Fibroblast of skin of right biceps (primary cell): ENCODE measurements around the gene FLT1.

Experiments used
- DNase-seq: peaks from one replicate; pipeline ENCODE4 v3.0.0-alpha.2; 2013

Gene FLT1

DNA sequence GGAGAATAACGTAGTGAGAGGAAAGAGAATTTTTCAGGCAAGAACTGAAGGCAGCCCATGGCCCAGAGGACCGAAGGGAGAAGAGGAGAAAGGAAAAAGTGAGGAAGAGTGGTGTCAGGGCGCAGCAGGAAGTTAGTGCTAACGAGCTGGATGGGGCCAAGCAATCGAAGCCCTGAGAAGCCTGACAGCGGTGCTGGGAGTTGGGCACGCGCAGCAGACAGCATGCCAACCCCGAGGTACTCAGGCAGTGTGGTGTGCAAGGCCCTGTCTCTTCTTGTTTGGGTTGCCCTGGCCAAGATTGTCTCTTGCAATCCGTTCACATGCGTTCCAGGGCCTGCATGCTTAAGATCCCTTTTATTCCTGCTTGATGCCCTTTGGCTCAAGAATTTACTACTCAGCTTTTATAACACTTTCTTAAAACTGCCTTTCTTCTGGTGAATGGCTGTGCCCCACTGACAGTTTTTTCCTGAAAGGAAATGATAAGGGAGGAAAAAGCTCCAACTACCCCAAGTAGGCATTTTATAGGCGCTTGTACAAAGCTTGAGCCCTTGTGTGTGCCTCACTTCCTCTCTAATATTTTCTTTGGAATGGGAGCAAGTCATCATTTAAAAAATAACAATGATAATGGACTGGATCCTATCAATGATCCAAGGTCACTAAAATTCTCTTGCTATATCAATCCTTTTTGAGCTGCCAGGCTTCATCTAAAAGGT, 115.4 kb downstream of the FLT1 start:
- DNase-seq, result no peak

DNA sequence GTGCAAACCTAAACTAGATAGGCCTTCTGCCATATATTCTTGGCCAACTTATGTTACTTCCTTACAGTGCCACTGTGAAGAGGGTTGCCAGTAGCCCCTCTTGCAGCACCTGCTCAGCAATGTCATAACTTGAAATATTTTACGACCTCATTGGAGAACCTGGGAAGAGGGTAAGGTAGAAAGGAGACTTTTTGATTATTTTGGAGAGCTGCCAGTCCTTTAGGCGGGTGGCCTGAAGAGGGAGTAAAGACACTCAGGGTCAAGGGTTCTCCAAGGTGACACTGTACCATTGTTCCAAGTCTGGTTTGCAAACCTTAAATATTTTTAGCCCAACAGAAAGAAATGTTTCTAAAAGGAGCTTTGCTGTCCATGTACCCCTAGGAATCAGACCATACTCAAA, 118.3 kb downstream of the FLT1 start:
- DNase-seq, result no peak

GRCh38 chr13:28375250-28375930, 119.5 kb downstream of the FLT1 start:
- DNase-seq, result no peak

- no peak for DNase-seq
Observed at GRCh38 chr13:28373810-28374209, 121.1 kb downstream of the FLT1 start.

DNA sequence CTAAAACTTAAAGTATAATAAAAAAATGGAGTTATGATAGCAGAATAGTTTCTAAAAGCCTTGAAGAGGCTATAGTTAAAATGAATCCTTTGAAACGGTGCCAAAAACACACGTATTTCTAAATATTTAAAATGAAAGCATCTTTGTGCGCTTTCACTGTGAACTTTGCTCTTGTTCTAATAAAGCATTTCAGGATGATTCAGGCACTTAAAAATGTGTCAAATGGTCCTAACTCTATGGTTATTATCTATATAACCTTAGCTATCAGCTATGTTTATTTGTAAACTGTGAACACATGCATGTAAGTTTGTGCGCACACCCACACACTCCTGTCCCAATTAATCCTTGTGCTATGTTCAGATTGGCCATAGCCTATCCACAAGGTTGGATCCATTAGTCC, 124.5 kb downstream of the FLT1 start:
- no peak for DNase-seq

- no peak for DNase-seq
Observed at GRCh38 chr13:28358708-28359107, 136.2 kb downstream of the FLT1 start.

DNA sequence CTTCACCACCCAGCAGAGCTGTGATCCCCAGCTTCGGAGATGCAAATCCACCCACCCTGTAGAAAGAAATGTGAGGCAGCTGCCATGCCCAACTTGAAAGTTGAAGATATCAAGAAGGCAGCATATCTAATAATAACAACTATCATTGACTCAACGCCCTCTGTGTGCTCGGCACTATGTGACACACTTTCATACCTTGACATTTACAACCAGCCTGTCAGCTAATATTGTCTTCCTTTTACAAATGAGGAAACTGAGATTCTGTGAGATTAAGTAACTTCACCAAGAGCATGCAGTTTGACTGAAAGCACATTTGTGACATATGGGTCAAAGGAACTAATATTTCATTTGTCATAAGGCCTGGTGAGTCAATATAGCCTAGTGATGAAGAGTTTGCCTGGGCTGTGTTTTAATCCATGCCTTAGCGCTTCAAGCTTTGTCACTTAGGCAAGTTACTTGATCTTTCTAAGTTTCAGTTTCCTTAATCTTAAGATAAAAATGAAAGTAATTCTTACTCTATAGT, 137.0 kb downstream of the FLT1 start:
- no peak for DNase-seq

- no peak for DNase-seq
Observed at GRCh38 chr13:28357247-28357825, 137.6 kb downstream of the FLT1 start.

- peak; percentile 69 for DNase-seq
Observed at GRCh38 chr13:28356561-28357021, 138.3 kb downstream of the FLT1 start.

- DNase-seq, result peak; percentile 95
Observed at GRCh38 chr13:28355822-28356371, 139.0 kb downstream of the FLT1 start.

GRCh38 chr13:28355046-28355821, 139.7 kb downstream of the FLT1 start:
- no peak for DNase-seq

- DNase-seq, result no peak
Observed at GRCh38 chr13:28353679-28354078, 141.2 kb downstream of the FLT1 start.

- no peak for DNase-seq
Observed at GRCh38 chr13:28349907-28350654, 144.8 kb downstream of the FLT1 start.

DNA sequence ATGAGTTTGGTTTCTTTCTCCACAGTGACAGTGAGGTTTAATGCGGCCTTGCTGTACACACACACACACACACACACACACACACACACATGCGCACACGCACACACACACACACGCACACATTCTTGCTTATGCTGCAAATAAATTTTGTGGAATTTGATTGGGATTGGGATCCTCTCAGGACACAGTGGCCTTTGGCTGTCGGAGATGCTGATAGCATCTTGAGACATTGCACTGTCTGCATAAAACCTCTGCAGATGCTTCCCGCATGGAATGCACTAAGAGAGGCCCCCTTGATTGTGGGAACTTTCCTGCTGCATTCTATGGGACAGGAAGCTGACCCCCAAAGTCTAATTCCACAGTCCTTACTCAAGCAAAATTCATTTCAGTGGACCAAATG, 145.6 kb downstream of the FLT1 start:
- DNase-seq, result peak; percentile 82

- peak; percentile 66 for DNase-seq
Observed at GRCh38 chr13:28347456-28348371, 147.2 kb downstream of the FLT1 start.

DNA sequence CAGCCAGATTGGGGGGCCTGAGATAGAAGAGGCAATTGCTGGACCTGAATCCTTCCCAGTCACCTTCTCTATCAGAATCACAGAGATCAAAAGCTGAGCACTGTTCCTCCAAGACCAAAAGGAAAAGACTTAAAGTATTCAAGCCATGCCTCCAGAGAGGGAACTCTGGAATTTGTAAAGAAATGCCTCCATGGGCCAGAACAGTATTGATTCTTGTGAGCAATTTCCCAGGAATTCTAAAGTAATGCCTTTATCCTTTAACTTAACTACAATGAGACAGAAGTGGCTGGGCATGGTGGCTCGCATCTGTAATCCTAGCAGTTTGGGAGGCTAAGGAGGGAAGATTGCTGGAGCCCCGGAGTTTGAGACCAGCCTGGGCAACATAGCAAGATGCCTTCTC, 148.8 kb downstream of the FLT1 start:
- DNase-seq, result peak; percentile 75

- no peak for DNase-seq
Observed at GRCh38 chr13:28344163-28344562, 150.8 kb downstream of the FLT1 start.

DNA sequence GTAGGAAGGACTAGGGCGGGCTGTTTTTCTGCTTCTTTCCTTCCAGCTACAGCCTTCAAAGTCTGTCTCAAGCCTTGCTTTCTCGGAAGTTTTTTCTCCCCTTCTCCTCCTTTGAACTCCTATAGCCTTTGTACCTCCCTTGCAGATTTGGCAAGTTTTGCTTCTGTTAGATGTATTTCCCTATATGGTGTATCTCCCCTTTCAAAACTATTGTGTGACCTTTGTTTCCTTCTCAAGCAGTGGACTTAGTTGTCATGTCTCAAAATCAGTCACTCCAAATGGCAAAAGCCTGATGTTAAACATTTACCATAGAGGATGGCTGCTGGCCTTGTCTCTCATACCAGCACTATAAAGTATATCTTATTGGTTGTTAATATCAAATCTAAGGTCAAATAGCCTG, 152.7 kb downstream of the FLT1 start:
- DNase-seq, result no peak

GRCh38 chr13:28340272-28340793, 154.6 kb downstream of the FLT1 start:
- peak; percentile 94 for DNase-seq

DNA sequence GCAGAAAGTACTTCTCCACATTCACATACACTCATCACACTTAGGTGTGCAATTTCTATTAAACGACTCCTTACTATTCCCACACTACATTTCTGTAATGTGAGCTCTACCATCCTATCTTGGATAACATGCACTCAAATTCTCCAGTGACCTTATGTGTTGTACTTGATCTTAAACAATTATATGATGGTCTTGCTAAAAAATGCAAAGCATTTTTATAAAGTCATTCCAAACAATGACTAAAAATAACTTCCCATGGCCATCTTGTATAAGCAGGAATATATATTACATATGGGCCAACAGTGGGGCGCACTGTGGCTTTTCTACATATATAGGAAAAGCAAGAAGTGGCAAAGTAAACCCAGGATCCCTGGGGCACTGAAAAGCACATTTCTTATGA, 155.5 kb downstream of the FLT1 start:
- DNase-seq, result peak; percentile 84

GRCh38 chr13:28338742-28339141, 156.2 kb downstream of the FLT1 start:
- DNase-seq, result no peak
